Gastrocnemius medialis (tissue), 4 donors: ENCODE data around the gene PIAS1. TPM values are rescaled to one million over a fixed set of nuclear protein-coding genes. Genes with fewer than 3 reads are reported as not detected.
"Not testable (repeated sequence)": the region's sequence is repeated elsewhere in the genome, so short reads cannot be mapped to it uniquely, and the experiment has no call there.

Experiments
- ATAC-seq, 2 donors: fragments of 150-250 bp; one replicate each; pipeline ENCODE4 v1.9.1; 2016
- DNase-seq, 2 donors: peaks; one replicate each; pipeline ENCODE4 v3.0.0-alpha.2; 2019
- H3K27ac ChIP-seq, 4 donors: fragments of 200-600 bp; sonication (generic); 1 replicate in 1 of 4; 2 replicates in 3 of 4; pipeline ENCODE4 v1.5.1; 2016 to 2018; ENCODE audit warnings: mild to moderate bottlenecking in 2 of 4, moderate library complexity in 1 of 4
- H3K27me3 ChIP-seq, 3 donors: fragments of 200-600 bp; sonication (generic) in 2 of 3; 1 replicate in 1 of 3; 2 replicates in 2 of 3; pipeline versions ENCODE4 v1.5.1 to v1.6.0; 2016 to 2019; ENCODE audit warnings: mild to moderate bottlenecking in 1 of 3, moderate library complexity in 1 of 3
- H3K36me3 ChIP-seq, 2 donors: fragments of 200-600 bp; sonication (generic) in 1 of 2; one replicate each; pipeline ENCODE4 v1.5.1; 2017 to 2018
- H3K4me1 ChIP-seq, 2 donors: fragments of 200-600 bp; sonication (generic) in 1 of 2; one replicate each; pipeline ENCODE4 v1.5.1; 2016 to 2017; ENCODE audit warnings: mild to moderate bottlenecking in 2 of 2
- H3K4me3 ChIP-seq, 4 donors: fragments of 200-600 bp; sonication (generic) in 3 of 4; 1 replicate in 1 of 4; 2 replicates in 3 of 4; pipeline ENCODE4 v1.5.1; 2016 to 2019; ENCODE audit warnings: mild to moderate bottlenecking in 2 of 4
- H3K9me3 ChIP-seq, 3 donors: fragments of 200-600 bp; sonication (generic) in 2 of 3; 1 replicate in 1 of 3; 2 replicates in 2 of 3; pipeline ENCODE4 v1.5.1; 2016 to 2019
- POLR2A ChIP-seq, 2 donors: fragments of 450-650 bp; IDR thresholded peaks; one replicate each; pipeline ENCODE4 v1.6.1; 2017; ENCODE audit warnings: antibody characterized with exemption in 2 of 2, mild to moderate bottlenecking in 2 of 2, moderate library complexity in 2 of 2
- in situ Hi-C, 4 donors: fragments of 200-750 bp; cut with MboI; loops; one replicate each; pipeline versions ENCODE4 v1.15.0 to v1.8.0; 2017; ENCODE audit warnings: low sequenced_read_pairs in 4 of 4
- intact Hi-C: fragments of 100-400 bp; cut with DNase I; formaldehyde crosslinking; loops from one replicate; pipeline ENCODE4 v1.15.1; 2023; ENCODE audit warnings: low total_unique reads
- total RNA-seq, 4 donors: library from RNA; depleted of rRNA; stranded (reverse); fragments of >200 nt; gene quantifications; one replicate each; pipeline versions ENCODE4 v1.1.0 to v1.2.3, GENCODE V29; 2016
- TF ChIP-seq, protein P1 (sequence below), 5 experiments: fragments of 450-650 bp in 3 of 5; fragments of 200-600 bp in 2 of 5; sonication (generic) in 2 of 5; IDR thresholded peaks in 4 of 5; conservative IDR thresholded peaks in 1 of 5; 1 replicate in 4 of 5; 2 replicates in 1 of 5; pipeline ENCODE4 v1.5.1; 2016 to 2019; ENCODE audit warnings: antibody characterized with exemption in 5 of 5, mild to moderate bottlenecking in 3 of 5, moderate library complexity in 3 of 5

The PIAS1 gene
- 10 to 100 TPM; 16.4 to 71.9 (median 23.5) TPM for total RNA-seq

DNA sequence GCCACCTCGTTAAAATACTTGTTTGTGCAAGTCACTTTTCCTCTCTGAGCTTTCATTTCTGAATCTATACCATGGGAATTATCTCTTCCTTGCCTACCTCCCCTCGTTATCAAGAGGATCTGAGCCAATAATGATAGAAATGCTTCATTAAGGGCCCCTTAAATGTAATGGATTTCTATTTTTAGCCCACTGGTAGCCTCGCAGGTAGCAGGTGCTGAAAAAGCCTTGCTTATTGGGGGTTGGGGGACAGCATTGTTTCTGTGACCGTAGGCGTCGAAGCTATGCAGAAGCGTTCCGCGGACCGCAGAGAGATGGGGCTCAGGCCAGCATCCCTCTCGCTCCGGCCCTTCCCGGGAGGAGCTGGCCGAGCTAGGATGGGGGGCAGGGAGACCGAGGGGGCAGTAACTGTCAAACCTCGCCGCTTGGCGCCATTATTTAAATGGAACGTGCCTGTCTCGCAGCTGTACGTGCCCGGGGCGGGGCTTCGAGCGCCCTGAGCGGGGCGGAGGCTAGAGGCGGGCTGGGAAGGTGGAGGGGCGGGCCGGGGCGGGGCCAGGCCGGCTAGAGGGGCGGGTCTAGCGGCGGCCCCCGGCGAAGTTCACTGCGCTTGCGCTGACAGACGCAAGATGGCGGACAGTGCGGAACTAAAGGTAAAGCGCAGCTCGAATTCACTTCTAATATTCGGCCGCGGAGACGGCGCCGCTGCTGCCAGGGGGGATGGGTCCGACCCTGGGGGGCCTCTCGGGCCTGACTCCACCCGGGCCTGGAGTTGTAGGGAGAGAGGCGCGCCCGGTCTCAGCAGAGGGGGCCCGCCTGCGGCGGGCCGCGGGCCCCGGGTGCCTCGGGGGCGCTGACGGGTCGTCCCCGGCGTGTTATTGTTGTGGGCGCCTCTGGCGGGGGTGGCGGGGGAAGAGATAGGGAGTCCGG, at the start of gene PIAS1:
Gene PIAS1, plus strand, starts transcription at position 615 of the 927 bp plus-strand sequence. Its CDS starts 12 bp downstream, at position 627.
- intact Hi-C loops (loop anchor here (2.0 to 10.0 kb wide), 3 partner anchors 61 to 191 kb away; no protein-coding TSS in a partner anchor), in situ Hi-C loops (loop anchor here in 3 of 4 donors (25.0 kb wide), 1 partner anchor 192 kb away; no protein-coding TSS in a partner anchor)
- Histone ChIP-seq H3K4me3 (peak within 1 kb of the TSS; percentile 93 to 99 (median 97)), H3K36me3 (no peaks in the 10 kb centered on the region), H3K27me3 (no peaks in the 10 kb centered on the region), H3K27ac (peak within 1 kb of the TSS; percentile 93 to 99 (median 96)), H3K4me1 (peaks cover 31% of the 10 kb centered on the region in 2 donors), H3K9me3 (no peaks in the 10 kb centered on the region)
- peak; percentile 94 to 95 for ATAC-seq
- TF ChIP-seq, protein P1, sequence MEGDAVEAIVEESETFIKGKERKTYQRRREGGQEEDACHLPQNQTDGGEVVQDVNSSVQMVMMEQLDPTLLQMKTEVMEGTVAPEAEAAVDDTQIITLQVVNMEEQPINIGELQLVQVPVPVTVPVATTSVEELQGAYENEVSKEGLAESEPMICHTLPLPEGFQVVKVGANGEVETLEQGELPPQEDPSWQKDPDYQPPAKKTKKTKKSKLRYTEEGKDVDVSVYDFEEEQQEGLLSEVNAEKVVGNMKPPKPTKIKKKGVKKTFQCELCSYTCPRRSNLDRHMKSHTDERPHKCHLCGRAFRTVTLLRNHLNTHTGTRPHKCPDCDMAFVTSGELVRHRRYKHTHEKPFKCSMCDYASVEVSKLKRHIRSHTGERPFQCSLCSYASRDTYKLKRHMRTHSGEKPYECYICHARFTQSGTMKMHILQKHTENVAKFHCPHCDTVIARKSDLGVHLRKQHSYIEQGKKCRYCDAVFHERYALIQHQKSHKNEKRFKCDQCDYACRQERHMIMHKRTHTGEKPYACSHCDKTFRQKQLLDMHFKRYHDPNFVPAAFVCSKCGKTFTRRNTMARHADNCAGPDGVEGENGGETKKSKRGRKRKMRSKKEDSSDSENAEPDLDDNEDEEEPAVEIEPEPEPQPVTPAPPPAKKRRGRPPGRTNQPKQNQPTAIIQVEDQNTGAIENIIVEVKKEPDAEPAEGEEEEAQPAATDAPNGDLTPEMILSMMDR (IDR thresholded peaks at IDR 0.05 in 4 of 5, conservative IDR thresholded peaks at IDR 0.05 in 1 of 5), result no peak
- TF ChIP-seq POLR2A (IDR thresholded peaks at IDR 0.05), result peak; percentile 94
- peak; percentile 88 to 93 for DNase-seq

DNA sequence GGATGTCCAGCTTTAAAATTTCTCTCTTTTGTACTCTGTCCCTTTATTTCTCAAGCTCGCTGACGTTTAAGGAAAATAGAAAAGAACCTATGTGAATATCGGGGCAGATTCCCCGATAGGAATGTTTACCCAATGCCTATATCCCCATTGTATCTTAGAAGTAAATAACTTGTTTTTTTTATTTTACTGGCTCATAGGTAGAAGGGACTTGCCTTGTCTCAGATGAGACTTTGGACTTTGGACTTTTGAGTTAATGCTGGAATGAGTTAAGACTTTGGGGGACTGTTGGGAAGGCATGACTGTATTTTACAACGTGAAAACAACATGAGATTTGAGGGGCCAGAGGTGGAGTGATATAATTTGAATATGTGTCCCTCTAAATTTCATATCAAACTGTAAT, 46.5 kb upstream of the PIAS1 start:
- H3K4me1 ChIP-seq, H3K4me3 ChIP-seq, in situ Hi-C loops, DNase-seq, H3K36me3 ChIP-seq, H3K27me3 ChIP-seq, ATAC-seq, H3K9me3 ChIP-seq, intact Hi-C loops, H3K27ac ChIP-seq: not testable (repeated sequence)

DNA sequence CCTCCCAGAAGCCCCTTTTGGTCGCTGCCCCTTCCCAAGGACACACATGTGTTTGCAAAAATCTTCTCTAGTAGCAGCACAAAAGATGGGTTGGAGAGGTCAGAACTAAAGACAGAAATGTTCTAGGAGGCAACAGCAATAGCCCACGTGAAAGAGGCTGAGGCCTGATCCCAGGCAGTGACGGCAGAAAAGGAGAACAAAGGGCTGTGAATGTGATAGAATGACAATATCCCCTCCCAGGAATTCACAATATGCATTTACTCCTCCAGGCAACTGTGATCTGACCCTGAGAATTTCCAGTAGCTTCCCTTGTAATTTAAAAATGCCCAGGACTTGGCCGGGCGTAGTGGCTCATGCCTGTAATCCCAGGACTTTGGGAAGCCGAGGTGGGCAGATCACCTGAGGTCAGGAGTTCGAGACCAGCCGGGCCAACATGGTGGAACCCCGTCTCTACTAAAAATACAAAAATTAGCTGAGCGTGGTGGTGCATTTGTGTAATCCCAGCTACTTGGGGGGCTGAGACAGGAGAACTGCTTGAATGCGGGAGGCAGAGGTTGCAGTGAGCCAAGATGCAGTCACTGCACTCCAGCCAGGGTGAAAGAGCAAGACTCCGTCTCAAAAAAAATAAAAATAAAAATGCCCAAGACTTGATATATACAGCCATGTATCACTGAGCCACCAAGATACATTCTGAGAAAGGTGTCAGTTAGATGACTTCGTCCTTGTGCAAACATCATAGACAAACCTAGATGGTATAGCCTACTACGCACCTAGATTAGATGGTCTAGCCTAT, 43.6 kb upstream of the PIAS1 start:
- ATAC-seq, result no peak
- TF ChIP-seq, protein P1 (IDR thresholded peaks at IDR 0.05 in 4 of 5, conservative IDR thresholded peaks at IDR 0.05 in 1 of 5), result no peak
- Histone ChIP-seq H3K9me3 (no peaks in the 10 kb centered on the region), H3K27me3 (no peaks in the 10 kb centered on the region), H3K4me1 (no peaks in the 10 kb centered on the region), H3K27ac (no peak overlapping the region), H3K4me3 (no peak overlapping the region), H3K36me3 (no peaks in the 10 kb centered on the region)
- intact Hi-C loops, result no loop called here
- DNase-seq, result no peak
- in situ Hi-C loops, result no loop called here

DNA sequence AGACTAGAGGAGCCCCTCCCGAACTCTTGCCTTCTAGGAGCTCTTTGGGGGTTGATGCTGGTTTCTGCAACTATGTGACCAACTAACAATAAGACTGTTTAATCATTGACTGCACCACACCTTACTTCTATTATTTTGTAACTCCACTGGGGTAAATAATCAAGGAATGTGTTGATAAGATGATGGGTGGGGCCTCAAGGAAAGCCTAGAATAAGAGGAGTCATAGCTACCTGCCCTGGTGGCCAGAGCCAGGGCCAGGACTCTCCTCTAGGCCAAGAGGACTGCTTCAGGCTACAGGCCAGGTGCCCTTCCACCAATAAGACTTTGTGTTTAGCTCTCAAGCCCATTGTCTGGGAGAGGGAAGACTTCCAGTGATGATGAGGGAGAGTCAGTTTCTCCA, 41.2 kb upstream of the PIAS1 start:
- in situ Hi-C loops, result no loop called here
- intact Hi-C loops, result no loop called here

More for the DNA sequence above, 41.2 kb upstream of the PIAS1 start:
- no peak overlapping the region for H3K4me3 ChIP-seq
- ATAC-seq (no peak), DNase-seq (no peak)
- no peaks in the 10 kb centered on the region for H3K27me3 ChIP-seq
- no peak for TF ChIP-seq POLR2A (IDR thresholded peaks at IDR 0.05)
- TF ChIP-seq, protein P1 (IDR thresholded peaks at IDR 0.05 in 4 of 5, conservative IDR thresholded peaks at IDR 0.05 in 1 of 5), result no peak
- H3K9me3 ChIP-seq, result no peaks in the 10 kb centered on the region
- H3K27ac ChIP-seq, result no peak overlapping the region
- H3K36me3 ChIP-seq, result no peaks in the 10 kb centered on the region
- no peaks in the 10 kb centered on the region for H3K4me1 ChIP-seq
